ENCODE data around the gene HSD17B14.

The HSD17B14 gene

GRCh38 chr19:48874303-48875135 is 38.2 kb upstream of the HSD17B14 start:
- TF ChIP-seq, protein P1, sequence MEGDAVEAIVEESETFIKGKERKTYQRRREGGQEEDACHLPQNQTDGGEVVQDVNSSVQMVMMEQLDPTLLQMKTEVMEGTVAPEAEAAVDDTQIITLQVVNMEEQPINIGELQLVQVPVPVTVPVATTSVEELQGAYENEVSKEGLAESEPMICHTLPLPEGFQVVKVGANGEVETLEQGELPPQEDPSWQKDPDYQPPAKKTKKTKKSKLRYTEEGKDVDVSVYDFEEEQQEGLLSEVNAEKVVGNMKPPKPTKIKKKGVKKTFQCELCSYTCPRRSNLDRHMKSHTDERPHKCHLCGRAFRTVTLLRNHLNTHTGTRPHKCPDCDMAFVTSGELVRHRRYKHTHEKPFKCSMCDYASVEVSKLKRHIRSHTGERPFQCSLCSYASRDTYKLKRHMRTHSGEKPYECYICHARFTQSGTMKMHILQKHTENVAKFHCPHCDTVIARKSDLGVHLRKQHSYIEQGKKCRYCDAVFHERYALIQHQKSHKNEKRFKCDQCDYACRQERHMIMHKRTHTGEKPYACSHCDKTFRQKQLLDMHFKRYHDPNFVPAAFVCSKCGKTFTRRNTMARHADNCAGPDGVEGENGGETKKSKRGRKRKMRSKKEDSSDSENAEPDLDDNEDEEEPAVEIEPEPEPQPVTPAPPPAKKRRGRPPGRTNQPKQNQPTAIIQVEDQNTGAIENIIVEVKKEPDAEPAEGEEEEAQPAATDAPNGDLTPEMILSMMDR (IDR thresholded peaks at IDR 0.05; ENCODE audit: low read depth, low read length), result no peak
- TF ChIP-seq EZH2phosphoT487 (IDR thresholded peaks at IDR 0.05; ENCODE audit: low read depth), result no peak
- Histone ChIP-seq H2AFZ (ENCODE audit: low read depth, low read length) (no peak overlapping the region), H3K4me1 (ENCODE audit: low read length) (peaks cover 34% of the 10 kb centered on the region), H3K27ac (ENCODE audit: low read length) (peak overlapping the region; percentile 95), H3K9ac (ENCODE audit: low read length) (peak overlapping the region; percentile 98), H4K20me1 (ENCODE audit: insufficient read depth, low read length) (peaks cover 13% of the 10 kb centered on the region), H3K4me2 (ENCODE audit: low read length) (peak overlapping the region; percentile 92), H3K36me3 (replicated peaks; ENCODE audit: low read depth, low read length) (peaks cover 43% of the 10 kb centered on the region), H3K27me3 (ENCODE audit: low read depth, low read length) (no peaks in the 10 kb centered on the region), H3K9me3 (ENCODE audit: insufficient read depth, low read length) (no peaks in the 10 kb centered on the region), H3K4me3 (ENCODE audit: low read length) (peak overlapping the region; percentile 91), H3K79me2 (ENCODE audit: low read length) (peaks cover 47% of the 10 kb centered on the region)

DNA sequence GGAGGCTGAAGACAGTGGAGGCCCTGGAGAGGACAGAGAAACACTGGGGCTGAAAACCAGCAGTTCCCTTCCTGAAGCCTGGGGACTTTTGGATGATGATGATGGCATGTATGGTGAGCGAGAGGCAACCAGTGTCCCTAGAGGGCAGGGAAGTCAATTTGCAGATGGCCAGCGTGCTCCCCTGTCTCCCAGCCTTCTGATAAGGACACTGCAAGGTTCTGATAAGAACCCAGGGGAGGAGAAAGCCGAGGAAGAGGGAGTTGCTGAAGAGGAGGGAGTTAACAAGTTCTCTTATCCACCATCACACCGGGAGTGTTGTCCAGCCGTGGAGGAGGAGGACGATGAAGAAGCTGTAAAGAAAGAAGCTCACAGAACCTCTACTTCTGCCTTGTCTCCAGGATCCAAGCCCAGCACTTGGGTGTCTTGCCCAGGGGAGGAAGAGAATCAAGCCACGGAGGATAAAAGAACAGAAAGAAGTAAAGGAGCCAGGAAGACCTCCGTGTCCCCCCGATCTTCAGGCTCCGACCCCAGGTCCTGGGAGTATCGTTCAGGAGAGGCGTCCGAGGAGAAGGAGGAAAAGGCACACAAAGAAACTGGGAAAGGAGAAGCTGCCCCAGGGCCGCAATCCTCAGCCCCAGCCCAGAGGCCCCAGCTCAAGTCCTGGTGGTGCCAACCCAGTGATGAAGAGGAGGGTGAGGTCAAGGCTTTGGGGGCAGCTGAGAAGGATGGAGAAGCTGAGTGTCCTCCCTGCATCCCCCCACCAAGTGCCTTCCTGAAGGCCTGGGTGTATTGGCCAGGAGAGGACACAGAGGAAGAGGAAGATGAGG is 37.4 kb upstream of the HSD17B14 start:
- Histone ChIP-seq H3K9ac (ENCODE audit: low read length) (peak overlapping the region; percentile 98), H3K27ac (ENCODE audit: low read length) (peak overlapping the region; percentile 95), H3K27me3 (ENCODE audit: low read depth, low read length) (no peaks in the 10 kb centered on the region), H3K4me2 (ENCODE audit: low read length) (peak overlapping the region; percentile 92), H3K36me3 (replicated peaks; ENCODE audit: low read depth, low read length) (peaks cover 39% of the 10 kb centered on the region), H3K9me3 (ENCODE audit: insufficient read depth, low read length) (no peaks in the 10 kb centered on the region), H3K4me1 (ENCODE audit: low read length) (peaks cover 41% of the 10 kb centered on the region), H3K4me3 (ENCODE audit: low read length) (peak overlapping the region; percentile 91), H3K79me2 (ENCODE audit: low read length) (peaks cover 47% of the 10 kb centered on the region), H2AFZ (ENCODE audit: low read depth, low read length) (no peak overlapping the region), H4K20me1 (ENCODE audit: insufficient read depth, low read length) (peaks cover 13% of the 10 kb centered on the region)
- TF ChIP-seq, protein P1 (IDR thresholded peaks at IDR 0.05; ENCODE audit: low read depth, low read length), result no peak
- no peak for TF ChIP-seq EZH2phosphoT487 (IDR thresholded peaks at IDR 0.05; ENCODE audit: low read depth)

DNA sequence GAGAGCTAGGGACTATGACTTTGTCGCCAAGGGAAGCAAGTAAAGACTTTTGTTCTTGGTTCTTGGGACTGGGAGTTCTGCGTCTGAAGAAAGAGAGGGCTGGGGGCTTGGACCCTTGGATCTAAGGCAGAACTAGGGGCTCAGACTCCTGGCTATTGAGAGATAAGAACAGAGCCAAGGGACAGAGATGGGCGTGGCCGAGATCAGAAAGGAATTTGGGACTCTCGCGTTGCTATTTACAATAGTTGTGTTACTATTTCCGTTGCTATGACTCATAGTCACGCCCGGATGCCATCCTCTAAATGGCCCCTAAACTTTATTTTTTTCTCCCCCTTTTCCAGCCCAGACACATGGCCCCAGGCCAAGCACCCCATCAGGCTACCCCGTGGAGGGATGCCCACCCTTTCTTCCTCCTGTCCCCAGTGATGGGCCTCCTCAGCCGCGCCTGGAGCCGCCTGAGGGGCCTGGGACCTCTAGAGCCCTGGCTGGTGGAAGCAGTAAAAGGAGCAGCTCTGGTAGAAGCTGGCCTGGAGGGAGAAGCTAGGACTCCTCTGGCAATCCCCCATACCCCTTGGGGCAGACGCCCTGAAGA is 36.7 kb upstream of the HSD17B14 start:
- H3K36me3 ChIP-seq (replicated peaks; ENCODE audit: low read depth, low read length), result peaks cover 33% of the 10 kb centered on the region
- H3K79me2 ChIP-seq (ENCODE audit: low read length), result peaks cover 46% of the 10 kb centered on the region
- H3K4me2 ChIP-seq (ENCODE audit: low read length), result peak overlapping the region; percentile 92
- peak overlapping the region; percentile 98 for H3K9ac ChIP-seq (ENCODE audit: low read length)
- peak overlapping the region; percentile 91 for H3K4me3 ChIP-seq (ENCODE audit: low read length)
- H3K4me1 ChIP-seq (ENCODE audit: low read length), result peaks cover 47% of the 10 kb centered on the region
- peaks cover 13% of the 10 kb centered on the region for H4K20me1 ChIP-seq (ENCODE audit: insufficient read depth, low read length)
- TF ChIP-seq, protein P1 (IDR thresholded peaks at IDR 0.05; ENCODE audit: low read depth, low read length), result no peak
- TF ChIP-seq EZH2phosphoT487 (IDR thresholded peaks at IDR 0.05; ENCODE audit: low read depth), result no peak
- no peak overlapping the region for H2AFZ ChIP-seq (ENCODE audit: low read depth, low read length)
- H3K9me3 ChIP-seq (ENCODE audit: insufficient read depth, low read length), result no peaks in the 10 kb centered on the region
- H3K27ac ChIP-seq (ENCODE audit: low read length), result peak overlapping the region; percentile 95
- no peaks in the 10 kb centered on the region for H3K27me3 ChIP-seq (ENCODE audit: low read depth, low read length)

All from OCI-LY3 (cell line).